Thoracic aorta (tissue), 2 donors: ENCODE results near the gene GNG7. TPM values are rescaled to one million over a fixed set of nuclear protein-coding genes. Genes with fewer than 3 reads are reported as not detected.
"Not testable (repeated sequence)": the region's sequence is repeated elsewhere in the genome, so short reads cannot be mapped to it uniquely, and the experiment has no call there.

Experiments
- ATAC-seq: fragments of 150-250 bp; one replicate; pipeline ENCODE4 v1.8.0; 2017; ENCODE audit warnings: low read depth; ENCODE audit not compliant: insufficient number of reproducible peaks, low FRiP score
- DNase-seq: peaks from one replicate; pipeline ENCODE4 v3.0.0-alpha.2; 2020; ENCODE audit warnings: low spot score
- H3K27ac ChIP-seq, 2 donors: fragments of 200-600 bp; sonication (generic); 1 replicate in 1 of 2; 2 replicates in 1 of 2; pipeline ENCODE4 v1.5.1; 2016; ENCODE audit warnings: mild to moderate bottlenecking in 2 of 2, moderate library complexity in 2 of 2
- H3K27me3 ChIP-seq: fragments of 200-600 bp; sonication (generic); replicated peaks from 2 replicates; pipeline ENCODE4 v1.6.0; 2016; ENCODE audit warnings: mild to moderate bottlenecking; ENCODE audit not compliant: insufficient read depth
- H3K36me3 ChIP-seq: fragments of 200-600 bp; sonication (generic); one replicate; pipeline ENCODE4 v1.5.1; 2016
- H3K4me1 ChIP-seq, 2 donors: fragments of 200-600 bp; sonication (generic); 1 replicate in 1 of 2; 2 replicates in 1 of 2; pipeline versions ENCODE4 v1.5.1 to v1.6.0; 2016; ENCODE audit warnings: low read depth in 2 of 2, mild to moderate bottlenecking in 1 of 2; ENCODE audit not compliant: control insufficient read depth in 1 of 2
- H3K4me3 ChIP-seq: fragments of 200-600 bp; sonication (generic); 2 replicates; pipeline ENCODE4 v1.5.1; 2016; ENCODE audit warnings: mild to moderate bottlenecking
- H3K9me3 ChIP-seq: fragments of 200-600 bp; sonication (generic); 2 replicates; pipeline ENCODE4 v1.5.1; 2016
- CTCF ChIP-seq: fragments of 200-600 bp; sonication (generic); IDR thresholded peaks from one replicate; pipeline ENCODE4 v1.5.1; 2019; ENCODE audit warnings: antibody characterized with exemption
- total RNA-seq, 2 donors: library from RNA; depleted of rRNA; stranded (reverse); fragments of >200 nt; gene quantifications; one replicate each; pipeline versions ENCODE4 v1.1.0 to v1.2.3, GENCODE V29; 2016

Gene GNG7
- total RNA-seq, 2 donors from 2014 or later: 2.3 to 3.2 TPM

DNA sequence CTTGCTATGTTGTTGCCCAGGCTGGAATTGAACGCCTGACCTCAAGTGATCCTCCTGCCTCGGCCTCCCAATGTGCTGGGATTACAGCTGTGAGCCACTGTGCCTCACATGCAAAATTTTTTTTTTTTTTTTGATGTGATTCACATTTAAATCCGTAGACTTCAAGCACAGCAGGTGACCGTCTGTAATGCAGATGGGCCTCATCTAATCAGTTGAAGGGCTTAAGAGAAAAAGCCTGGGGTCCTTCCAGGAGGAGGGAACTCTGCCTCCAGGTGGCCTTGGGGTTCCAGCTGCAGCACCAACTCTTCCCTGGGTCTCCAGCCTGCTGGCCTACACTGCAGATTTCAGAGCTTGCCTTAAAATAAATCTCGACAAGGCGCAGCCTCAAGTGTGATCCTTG lies 183.0 kb downstream of the GNG7 start:
- DNase-seq (no peak), ATAC-seq (no peak)
- peaks cover 10 to 15% of the 10 kb centered on the region in 2 donors for H3K4me1 ChIP-seq
- no peak for TF ChIP-seq CTCF
- no peaks in the 10 kb centered on the region for H3K36me3 ChIP-seq
- H3K4me3 ChIP-seq: no peak overlapping the region
- H3K27me3 ChIP-seq: no peaks in the 10 kb centered on the region
- H3K9me3 ChIP-seq: no peaks in the 10 kb centered on the region
- no peak overlapping the region for H3K27ac ChIP-seq

DNA sequence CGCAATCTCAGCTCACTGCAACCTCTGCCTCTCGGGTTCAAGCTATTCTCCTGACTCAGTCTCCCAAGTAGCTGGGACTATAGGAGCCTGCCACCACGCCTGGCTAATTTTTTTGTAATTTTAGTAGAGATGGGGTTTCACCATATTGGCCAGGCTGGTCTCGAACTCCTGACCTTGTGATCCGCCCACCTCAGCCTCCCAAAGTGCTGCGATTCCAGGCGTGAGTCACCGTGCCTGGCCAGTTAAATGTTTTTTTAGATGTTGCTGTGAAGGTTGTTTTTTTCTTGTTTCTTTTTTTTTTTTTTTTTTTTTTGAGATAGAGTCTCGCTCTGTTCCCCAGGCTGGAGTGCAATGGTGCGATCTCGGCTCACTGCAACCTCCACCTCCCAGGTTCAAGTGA lies 183.6 kb downstream of the GNG7 start:
- not testable (repeated sequence) for H3K36me3 ChIP-seq, H3K4me3 ChIP-seq, H3K27me3 ChIP-seq, H3K27ac ChIP-seq, H3K4me1 ChIP-seq, DNase-seq, ATAC-seq, H3K9me3 ChIP-seq

- peaks cover 0 to 2% of the 10 kb centered on the region in 2 donors for H3K4me1 ChIP-seq
- no peaks in the 10 kb centered on the region for H3K27me3 ChIP-seq
- no peak overlapping the region for H3K4me3 ChIP-seq
- TF ChIP-seq CTCF: no peak
- DNase-seq (no peak), ATAC-seq (no peak)
- no peaks in the 10 kb centered on the region for H3K9me3 ChIP-seq
- no peak overlapping the region for H3K27ac ChIP-seq
- no peaks in the 10 kb centered on the region for H3K36me3 ChIP-seq
These were observed 184.5 kb downstream of the GNG7 start for GRCh38 chr19:2517881-2518601.

DNA sequence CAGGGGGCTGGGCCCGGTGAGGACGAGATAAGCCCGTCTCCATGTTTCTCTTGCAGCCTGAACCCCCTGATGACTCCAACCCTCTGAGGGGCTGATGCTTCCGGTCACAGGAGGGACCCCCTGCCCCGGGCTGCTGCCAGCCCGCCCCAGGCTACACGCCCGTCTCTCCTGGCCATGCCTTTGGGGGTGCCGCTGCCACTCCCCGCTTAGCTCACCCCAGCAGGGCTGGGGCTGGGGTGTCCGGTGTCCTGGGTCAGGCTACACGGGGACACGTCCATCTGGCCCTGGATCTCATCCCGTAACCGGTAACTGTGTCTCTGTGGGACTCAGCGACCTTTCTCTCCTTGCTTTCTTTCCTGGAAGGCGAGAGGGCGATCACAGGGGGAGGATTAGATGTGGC lies 185.8 kb downstream of the GNG7 start:
- Histone ChIP-seq H3K27me3 (no peaks in the 10 kb centered on the region), H3K36me3 (no peaks in the 10 kb centered on the region), H3K4me3 (no peak overlapping the region), H3K4me1 (no peaks in the 10 kb centered on the region), H3K9me3 (no peaks in the 10 kb centered on the region), H3K27ac (no peak overlapping the region)
- TF ChIP-seq CTCF: no peak
- no peak for DNase-seq
- no peak for ATAC-seq

DNA sequence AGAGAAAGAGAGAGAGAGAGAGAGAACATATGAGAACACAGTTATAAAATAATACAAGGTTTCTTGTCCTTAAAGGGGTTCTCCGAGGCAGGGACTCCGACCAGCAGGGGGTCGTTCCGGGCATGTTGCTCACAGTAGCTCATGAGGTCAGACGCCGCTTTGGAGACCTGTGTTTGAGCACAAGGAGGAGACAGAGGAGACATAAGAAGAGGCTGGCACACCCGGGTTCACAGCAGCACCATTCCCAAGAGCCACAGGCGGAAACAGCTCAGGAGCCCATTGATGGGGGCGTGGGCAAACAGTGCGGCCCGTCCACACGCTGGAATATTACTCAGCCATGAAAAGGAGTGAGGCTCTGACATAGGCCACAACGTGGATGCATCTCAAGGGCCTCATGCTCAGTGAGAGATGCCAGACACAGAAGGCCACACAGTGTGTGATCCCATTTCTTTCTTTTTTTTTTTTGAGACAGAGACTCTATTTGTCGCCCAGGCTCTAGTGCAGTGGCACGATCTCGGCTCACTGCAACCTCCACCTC lies 187.4 kb downstream of the GNG7 start:
- no peak overlapping the region for H3K27ac ChIP-seq
- TF ChIP-seq CTCF: no peak
- H3K9me3 ChIP-seq: no peaks in the 10 kb centered on the region
- H3K36me3 ChIP-seq: no peaks in the 10 kb centered on the region
- H3K27me3 ChIP-seq: no peaks in the 10 kb centered on the region
- ATAC-seq (no peak), DNase-seq (no peak)
- no peak overlapping the region for H3K4me3 ChIP-seq
- no peaks in the 10 kb centered on the region for H3K4me1 ChIP-seq
